ENCODE results near the gene CLSTN1. TPM values are rescaled to one million over a fixed set of nuclear protein-coding genes. Genes with fewer than 3 reads are reported as not detected.

Gene CLSTN1
- total RNA-seq, 1 donor from 2014 or later, result 179 TPM

DNA sequence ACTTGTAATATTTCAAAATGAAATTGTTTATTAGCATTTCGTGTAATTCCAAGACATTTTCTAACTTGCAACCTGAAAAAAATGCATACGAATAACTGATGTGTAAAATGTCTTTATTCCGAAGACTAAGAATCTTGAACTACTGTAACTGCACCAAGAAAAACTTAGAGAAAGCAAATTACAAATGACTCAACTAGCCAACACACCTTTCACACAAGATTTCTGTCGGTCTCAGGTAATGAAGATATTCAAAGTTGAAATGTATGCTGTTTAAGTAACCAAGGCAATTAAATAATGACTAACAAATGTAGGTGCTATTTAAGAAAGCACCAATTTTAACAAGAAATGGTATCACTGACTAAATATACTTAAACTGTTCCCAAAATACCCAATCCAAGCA is 2.1 kb downstream of the CLSTN1 start:
- DNase-seq (ENCODE audit: extremely low spot score, unreplicated experiment), result no peak
- H3K27ac Mint-ChIP-seq (ENCODE audit: unreplicated experiment), result peak overlapping the region; percentile 84
- no peaks in the 10 kb centered on the region for H3K36me3 Mint-ChIP-seq (ENCODE audit: unreplicated experiment)
- H3K27me3 Mint-ChIP-seq (ENCODE audit: unreplicated experiment), result no peaks in the 10 kb centered on the region
- peaks cover 55% of the 10 kb centered on the region for H3K4me1 Mint-ChIP-seq (ENCODE audit: unreplicated experiment)
- TF ChIP-seq, protein P1, sequence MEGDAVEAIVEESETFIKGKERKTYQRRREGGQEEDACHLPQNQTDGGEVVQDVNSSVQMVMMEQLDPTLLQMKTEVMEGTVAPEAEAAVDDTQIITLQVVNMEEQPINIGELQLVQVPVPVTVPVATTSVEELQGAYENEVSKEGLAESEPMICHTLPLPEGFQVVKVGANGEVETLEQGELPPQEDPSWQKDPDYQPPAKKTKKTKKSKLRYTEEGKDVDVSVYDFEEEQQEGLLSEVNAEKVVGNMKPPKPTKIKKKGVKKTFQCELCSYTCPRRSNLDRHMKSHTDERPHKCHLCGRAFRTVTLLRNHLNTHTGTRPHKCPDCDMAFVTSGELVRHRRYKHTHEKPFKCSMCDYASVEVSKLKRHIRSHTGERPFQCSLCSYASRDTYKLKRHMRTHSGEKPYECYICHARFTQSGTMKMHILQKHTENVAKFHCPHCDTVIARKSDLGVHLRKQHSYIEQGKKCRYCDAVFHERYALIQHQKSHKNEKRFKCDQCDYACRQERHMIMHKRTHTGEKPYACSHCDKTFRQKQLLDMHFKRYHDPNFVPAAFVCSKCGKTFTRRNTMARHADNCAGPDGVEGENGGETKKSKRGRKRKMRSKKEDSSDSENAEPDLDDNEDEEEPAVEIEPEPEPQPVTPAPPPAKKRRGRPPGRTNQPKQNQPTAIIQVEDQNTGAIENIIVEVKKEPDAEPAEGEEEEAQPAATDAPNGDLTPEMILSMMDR (IDR thresholded peaks at IDR 0.05), result no peak
- peak overlapping the region; percentile 93 for H3K4me3 Mint-ChIP-seq (ENCODE audit: unreplicated experiment)
- H3K9me3 Mint-ChIP-seq (ENCODE audit: unreplicated experiment), result no peaks in the 10 kb centered on the region

DNA sequence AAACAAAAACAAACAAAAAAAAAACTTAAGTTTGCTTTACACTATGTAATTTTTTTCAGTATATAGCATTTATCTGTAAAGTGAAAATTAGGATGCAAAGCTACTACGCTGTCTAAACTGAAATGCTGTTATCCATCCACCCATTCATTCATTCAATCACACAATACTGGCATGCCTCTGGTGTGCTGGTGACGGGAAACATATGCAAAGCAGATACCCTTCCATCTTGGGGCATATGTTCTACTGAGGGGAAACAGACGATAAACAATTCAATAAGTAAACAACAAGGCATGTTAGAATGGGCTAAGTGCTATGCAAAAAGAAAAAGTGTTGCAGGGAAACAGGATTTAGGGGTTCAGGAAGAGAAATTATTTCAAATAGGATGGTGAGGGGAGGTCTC is 3.2 kb downstream of the CLSTN1 start:
- Mint-ChIP-seq H3K9me3 (ENCODE audit: unreplicated experiment) (no peaks in the 10 kb centered on the region), H3K4me3 (ENCODE audit: unreplicated experiment) (no peak overlapping the region), H3K27me3 (ENCODE audit: unreplicated experiment) (no peaks in the 10 kb centered on the region), H3K36me3 (ENCODE audit: unreplicated experiment) (no peaks in the 10 kb centered on the region), H3K27ac (ENCODE audit: unreplicated experiment) (no peak overlapping the region), H3K4me1 (ENCODE audit: unreplicated experiment) (peaks cover 53% of the 10 kb centered on the region)
- TF ChIP-seq, protein P1 (IDR thresholded peaks at IDR 0.05), result no peak
- DNase-seq (ENCODE audit: extremely low spot score, unreplicated experiment), result no peak

DNA sequence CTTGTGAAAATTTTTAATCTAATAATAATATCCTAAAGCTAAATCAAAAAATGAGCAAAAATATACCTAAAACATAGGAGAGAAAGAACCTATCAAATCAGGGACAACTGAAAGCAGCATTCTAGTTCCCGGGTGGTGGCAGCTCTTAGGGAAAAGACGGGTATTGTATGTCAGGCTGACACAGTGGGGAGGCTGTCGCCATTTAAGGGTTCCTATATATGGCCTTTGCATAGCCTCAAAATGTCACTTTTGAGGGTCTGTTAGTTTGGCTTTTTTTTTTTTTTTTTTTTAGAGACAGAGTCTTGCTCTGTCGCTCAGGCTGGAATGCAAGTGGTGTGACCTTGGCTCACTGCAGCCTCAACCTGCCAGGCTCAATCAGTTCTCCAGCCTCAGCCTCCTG is 6.0 kb downstream of the CLSTN1 start:
- no peak for DNase-seq (ENCODE audit: extremely low spot score, unreplicated experiment)
- H3K27me3 Mint-ChIP-seq (ENCODE audit: unreplicated experiment), result no peaks in the 10 kb centered on the region
- no peaks in the 10 kb centered on the region for H3K9me3 Mint-ChIP-seq (ENCODE audit: unreplicated experiment)
- no peaks in the 10 kb centered on the region for H3K36me3 Mint-ChIP-seq (ENCODE audit: unreplicated experiment)
- H3K27ac Mint-ChIP-seq (ENCODE audit: unreplicated experiment), result no peak overlapping the region
- H3K4me1 Mint-ChIP-seq (ENCODE audit: unreplicated experiment), result peaks cover 50% of the 10 kb centered on the region
- H3K4me3 Mint-ChIP-seq (ENCODE audit: unreplicated experiment), result no peak overlapping the region
- TF ChIP-seq, protein P1 (IDR thresholded peaks at IDR 0.05), result no peak

DNA sequence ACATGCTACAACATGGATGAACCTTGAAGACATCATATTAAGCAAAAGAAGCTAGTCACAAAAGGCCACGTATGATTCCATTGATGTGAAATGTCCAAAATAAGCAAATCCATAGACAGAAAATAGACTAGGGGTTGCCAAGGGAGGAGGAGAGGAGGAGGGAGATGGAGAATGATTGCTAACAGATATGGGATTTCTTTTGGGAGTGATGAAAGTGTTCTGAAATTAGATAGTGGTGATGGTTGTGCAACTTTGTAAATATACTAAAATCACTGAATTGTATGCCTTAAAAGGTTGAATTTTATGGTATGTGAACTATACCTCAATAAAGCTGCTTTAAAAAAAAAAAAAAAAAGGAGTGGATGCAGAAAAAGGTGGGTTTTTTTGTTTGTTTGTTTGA is 7.6 kb downstream of the CLSTN1 start:
- no peak for DNase-seq (ENCODE audit: extremely low spot score, unreplicated experiment)
- H3K4me3 Mint-ChIP-seq (ENCODE audit: unreplicated experiment), result no peak overlapping the region
- TF ChIP-seq, protein P1 (IDR thresholded peaks at IDR 0.05), result no peak
- no peaks in the 10 kb centered on the region for H3K9me3 Mint-ChIP-seq (ENCODE audit: unreplicated experiment)
- no peaks in the 10 kb centered on the region for H3K36me3 Mint-ChIP-seq (ENCODE audit: unreplicated experiment)
- H3K27ac Mint-ChIP-seq (ENCODE audit: unreplicated experiment), result peak overlapping the region; percentile 59
- peaks cover 41% of the 10 kb centered on the region for H3K4me1 Mint-ChIP-seq (ENCODE audit: unreplicated experiment)
- H3K27me3 Mint-ChIP-seq (ENCODE audit: unreplicated experiment), result no peaks in the 10 kb centered on the region

DNA sequence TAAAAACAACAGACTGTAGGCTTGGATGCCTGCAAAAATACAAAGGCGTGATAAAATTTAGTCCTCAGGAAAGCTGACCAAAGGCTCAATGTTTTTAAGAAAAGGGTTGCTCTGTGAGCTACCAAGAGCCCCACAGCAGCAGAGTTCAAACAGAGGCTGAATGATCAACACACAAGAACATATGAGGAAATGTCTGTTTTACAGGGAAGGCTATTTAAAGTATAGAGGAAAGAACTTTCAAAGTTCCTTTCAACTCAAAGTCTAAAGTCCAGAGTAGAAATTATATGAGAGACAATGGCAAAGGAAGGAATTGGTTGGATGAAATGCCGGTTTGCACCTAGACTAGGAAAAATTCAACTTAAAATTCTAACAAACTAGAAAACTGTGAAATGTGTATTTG is 8.6 kb downstream of the CLSTN1 start:
- Mint-ChIP-seq H3K27me3 (ENCODE audit: unreplicated experiment) (no peaks in the 10 kb centered on the region), H3K9me3 (ENCODE audit: unreplicated experiment) (no peaks in the 10 kb centered on the region), H3K4me1 (ENCODE audit: unreplicated experiment) (peaks cover 41% of the 10 kb centered on the region), H3K27ac (ENCODE audit: unreplicated experiment) (peak overlapping the region; percentile 31), H3K4me3 (ENCODE audit: unreplicated experiment) (no peak overlapping the region), H3K36me3 (ENCODE audit: unreplicated experiment) (no peaks in the 10 kb centered on the region)
- no peak for DNase-seq (ENCODE audit: extremely low spot score, unreplicated experiment)
- TF ChIP-seq, protein P1 (IDR thresholded peaks at IDR 0.05), result no peak

Data from osteocyte (in vitro differentiated cells).